Measurements from ENCODE around the gene PPIG. TPM values are rescaled to one million over a fixed set of nuclear protein-coding genes. Genes with fewer than 3 reads are reported as not detected.
A peak's percentile ranks its signal among the peaks of the same experiment; 100 is the strongest.

The PPIG gene
- total and polyA plus RNA-seq, 9 of the 15 experiments (the other 6 are each of a cell fraction or from before 2014, with no cell fraction given), result 52.5 to 166 (median 124) TPM

GRCh38 chr2:169579044-169579443, 5.1 kb upstream of the PPIG start:
- ATAC-seq, result peak; percentile 33; the same call in 1 of the 3 replicates
- TF ChIP-seq, protein P1, sequence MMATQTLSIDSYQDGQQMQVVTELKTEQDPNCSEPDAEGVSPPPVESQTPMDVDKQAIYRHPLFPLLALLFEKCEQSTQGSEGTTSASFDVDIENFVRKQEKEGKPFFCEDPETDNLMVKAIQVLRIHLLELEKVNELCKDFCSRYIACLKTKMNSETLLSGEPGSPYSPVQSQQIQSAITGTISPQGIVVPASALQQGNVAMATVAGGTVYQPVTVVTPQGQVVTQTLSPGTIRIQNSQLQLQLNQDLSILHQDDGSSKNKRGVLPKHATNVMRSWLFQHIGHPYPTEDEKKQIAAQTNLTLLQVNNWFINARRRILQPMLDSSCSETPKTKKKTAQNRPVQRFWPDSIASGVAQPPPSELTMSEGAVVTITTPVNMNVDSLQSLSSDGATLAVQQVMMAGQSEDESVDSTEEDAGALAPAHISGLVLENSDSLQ (IDR thresholded peaks at IDR 0.05), result peak; percentile 55; the same call in 1 of the 2 replicates
- TF ChIP-seq CHD4 (IDR thresholded peaks at IDR 0.05; ENCODE audit: insufficient read depth, insufficient replicate concordance, low read depth, low read length, poor library complexity, severe bottlenecking), result no peak
- TF ChIP-seq ESRRA (IDR thresholded peaks at IDR 0.05; ENCODE audit: borderline replicate concordance, low read depth), result no peak
- no peak for TF ChIP-seq TRIM25 (IDR thresholded peaks at IDR 0.05; ENCODE audit: borderline replicate concordance)
- in situ Hi-C loops (cut with MboI) (no loop called here), intact Hi-C loops (cut with micrococcal nuclease) (loop anchor here (10.0 kb wide), 1 partner anchor 346 kb away; no protein-coding TSS in a partner anchor)
- no peaks in the 10 kb centered on the region for H3K36me3 ChIP-seq (ENCODE audit: control insufficient read depth, insufficient read depth, low read length)
- H3K4me3 ChIP-seq, result no peak overlapping the region
- ChIA-PET CTCF (ENCODE audit: low intra/inter-chr PET ratio) (no interaction called here), POLR2A (interaction anchor here (1.3 kb wide), 1 partner anchor 9 kb away, joined by 4 read pairs; no protein-coding TSS in a partner anchor)
- no peaks in the 10 kb centered on the region; a peak in 3 of 5 replicates for H3K4me1 ChIP-seq (replicated peaks in 1 of 2; ENCODE audit: control insufficient read depth in 2 of 2, insufficient read depth in 2 of 2, low read length in 2 of 2)
- BruUV-seq (replicated peaks), result no TSS peak
- H3K79me2 ChIP-seq (ENCODE audit: control insufficient read depth, insufficient read depth, low read length), result peaks cover 2% of the 10 kb centered on the region; the same call in 2 of the 3 replicates
- H3K9me1 ChIP-seq (ENCODE audit: control insufficient read depth, insufficient read depth, low read length), result no peaks in the 10 kb centered on the region
- DNase-seq (ENCODE audit: extremely low read depth in 1 of 4, low spot score in 3 of 4), result no peak
- no peaks in the 10 kb centered on the region for H4K20me1 ChIP-seq (replicated peaks; ENCODE audit: control insufficient read depth, insufficient read depth, low read length)
- peak overlapping the region in 1 of 2 experiments; percentile 70; a peak in 2 of 4 replicates for H3K9ac ChIP-seq (ENCODE audit: insufficient read depth in 1 of 2, low read depth in 2 of 2, low read length in 2 of 2)
- H3K4me2 ChIP-seq (ENCODE audit: insufficient read depth, low read length), result no peak overlapping the region
- H3K27ac ChIP-seq (ENCODE audit: extremely low read depth, low read depth, low read length), result no peak overlapping the region
- H3K27me3 ChIP-seq (ENCODE audit: control insufficient read depth in 2 of 2, insufficient read depth in 2 of 2, low read length in 2 of 2), result no peaks in the 10 kb centered on the region
- WGBS (ENCODE audit: insufficient coverage, low coverage, missing lambda C conversion rate), result 7% methylated on average over 6 of the region's 6 CpGs
- H3K9me3 ChIP-seq (replicated peaks; ENCODE audit: control insufficient read depth, insufficient read depth, low read depth, low read length), result peaks cover 9% of the 10 kb centered on the region
- H2AFZ ChIP-seq (ENCODE audit: low read depth, low read length), result peak overlapping the region; percentile 10; the same call in 1 of the 2 replicates
- FAIRE-seq, result no peak
